Endothelial cell of umbilical vein (primary cell): Measurements from ENCODE around the gene STIMATE. TPM values are rescaled to one million over a fixed set of nuclear protein-coding genes. Genes with fewer than 3 reads are reported as not detected.
A peak's percentile ranks its signal among the peaks of the same experiment; 100 is the strongest.

ENCODE experiments used
- Bru-seq: library from RNA; stranded (reverse); fragments of 400-500 nt; gene quantifications from one replicate; lab custom pipeline; 2021; lab: Mats Ljungman, UMichigan
- BruChase-seq, 2 experiments: library from RNA; stranded (reverse); fragments of 400-500 nt; gene quantifications; one replicate each; lab custom pipeline; 2021; lab: Mats Ljungman, UMichigan
- BruUV-seq: library from RNA; stranded (reverse); fragments of 400-500 nt; replicated peaks from 2 replicates; lab custom pipeline; 2021; lab: Mats Ljungman, UMichigan
- CTCF ChIA-PET: fragments of 300-600, 350-600 bp; sonication (Branson Sonifier 250); formaldehyde crosslinking; loops from one replicate; lab custom pipeline; 2021; ENCODE audit warnings: antibody characterized with exemption, inconsistent platforms; lab: Charles Lee
- POLR2A ChIA-PET: fragments of 300-600, 350-600 bp; sonication (Branson Sonifier 250); formaldehyde crosslinking; loops from one replicate; lab custom pipeline; 2021; ENCODE audit warnings: antibody characterized with exemption, inconsistent platforms; lab: Charles Lee
- DNase-seq: peaks from one replicate; pipeline ENCODE4 v3.0.0-alpha.2; 2011; ENCODE audit warnings: low read depth, low spot score
- FAIRE-seq: peaks from 2 replicates; lab custom pipeline; 2011; peaks lifted over from hg19 to GRCh38; lab: Jason Lieb, UNC
- H2AFZ ChIP-seq: 2 replicates; pipeline ENCODE4 v1.6.0; 2012; ENCODE audit warnings: low read depth, low read length, control low read depth, inconsistent platforms
- H3K27ac ChIP-seq: 2 replicates; pipeline ENCODE4 v1.5.1; 2011; ENCODE audit warnings: low read depth, mild to moderate bottlenecking, control low read depth, low read length, moderate library complexity; ENCODE audit not compliant: insufficient read depth
- H3K27me3 ChIP-seq, 2 experiments: 2 replicates each; pipeline versions ENCODE4 v1.6.0 to v1.6.1; 2011; ENCODE audit warnings: low read length in 2 of 2, mixed read lengths in 1 of 2; ENCODE audit not compliant: control insufficient read depth in 2 of 2, insufficient read depth in 2 of 2
- H3K36me3 ChIP-seq, 2 experiments: 2 replicates in 1 of 2; 3 replicates in 1 of 2; pipeline ENCODE4 v1.5.1; 2011; ENCODE audit warnings: low read length in 2 of 2, mild to moderate bottlenecking in 1 of 2, moderate library complexity in 1 of 2; ENCODE audit not compliant: control insufficient read depth in 2 of 2, insufficient read depth in 2 of 2; ENCODE audit errors: extremely low read depth in 1 of 2
- H3K4me1 ChIP-seq: 3 replicates; pipeline ENCODE4 v1.5.1; 2011; ENCODE audit warnings: mild to moderate bottlenecking, low read length; ENCODE audit not compliant: control insufficient read depth, insufficient read depth; ENCODE audit errors: extremely low read depth
- H3K4me2 ChIP-seq: 2 replicates; pipeline ENCODE4 v1.6.1; 2011; ENCODE audit warnings: low read length, control low read depth, mixed read lengths; ENCODE audit not compliant: insufficient read depth
- H3K4me3 ChIP-seq, 3 experiments: fragments of 200-600 bp in 1 of 3; sonication (generic), shearing (Covaris generic) in 1 of 3; replicated peaks in 1 of 3; 2 replicates each; pipeline ENCODE4 v1.5.1; 2011 to 2016; ENCODE audit warnings: control low read depth in 3 of 3, low read length in 3 of 3, mild to moderate bottlenecking in 2 of 3, inconsistent platforms in 1 of 3, low read depth in 1 of 3, moderate library complexity in 1 of 3; ENCODE audit not compliant: insufficient read depth in 1 of 3
- H3K79me2 ChIP-seq: 2 replicates; pipeline ENCODE4 v1.6.0; 2012; ENCODE audit warnings: low read length, inconsistent platforms; ENCODE audit not compliant: control insufficient read depth, insufficient read depth
- H3K9ac ChIP-seq: replicated peaks from 2 replicates; pipeline ENCODE3; 2011; ENCODE audit warnings: low read length, control low read depth; ENCODE audit not compliant: insufficient read depth; ENCODE audit errors: extremely low read depth
- H3K9me1 ChIP-seq: replicated peaks from 3 replicates; pipeline ENCODE4 v1.6.0; 2011; ENCODE audit warnings: mild to moderate bottlenecking, low read length; ENCODE audit not compliant: control insufficient read depth, insufficient read depth; ENCODE audit errors: extremely low read depth
- H3K9me3 ChIP-seq: replicated peaks from 2 replicates; pipeline ENCODE4 v1.5.1; 2012; ENCODE audit warnings: low read length, inconsistent platforms; ENCODE audit not compliant: control insufficient read depth, insufficient read depth
- H4K20me1 ChIP-seq: replicated peaks from 2 replicates; pipeline ENCODE3; 2011; ENCODE audit warnings: mild to moderate bottlenecking, low read length; ENCODE audit not compliant: control insufficient read depth, insufficient read depth; ENCODE audit errors: extremely low read depth
- JUN ChIP-seq: IDR thresholded peaks from 2 replicates; pipeline ENCODE4 v1.6.1; 2011; ENCODE audit warnings: borderline replicate concordance, low read depth; ENCODE audit not compliant: insufficient read length, insufficient read depth
- POLR2A ChIP-seq: IDR thresholded peaks from 2 replicates; pipeline ENCODE4 v1.6.1; 2012; ENCODE audit warnings: low read depth, mild to moderate bottlenecking, control low read depth, low read length
- POLR2AphosphoS5 ChIP-seq: IDR thresholded peaks from 2 replicates; pipeline ENCODE4 v1.6.1; 2012; ENCODE audit warnings: low read depth, mild to moderate bottlenecking, control low read depth, low read length, moderate library complexity; ENCODE audit not compliant: insufficient read depth
- dilution Hi-C: fragments of 300-500 bp; cut with MboI; formaldehyde crosslinking; loops from one replicate; pipeline ENCODE4 v1.15.0; 2019; ENCODE audit warnings: low sequenced_read_pairs; ENCODE audit not compliant: extremely low pct_ligation_motif_present
- intact Hi-C: fragments of 100-400 bp; cut with micrococcal nuclease; formaldehyde crosslinking; loops from one replicate; pipeline ENCODE4 v1.10.0; 2022
- long read RNA-seq: library from polyadenylated mRNA; stranded (forward); transcript quantifications from one replicate; pipeline ENCODE4 v2.0.0, GENCODE V29; 2021
- polyA minus RNA-seq, 3 experiments: library from RNA; depleted of rRNA, polyadenylated mRNA; stranded (reverse); fragments of >200 nt; gene quantifications; 1 replicate in 1 of 3; 2 replicates in 2 of 3; pipeline ENCODE4 v1.2.3, GENCODE V29; 2011
- polyA plus RNA-seq, 4 experiments: library from polyadenylated mRNA; depleted of rRNA in 3 of 4; stranded (reverse) in 3 of 4; unstranded in 1 of 4; fragments of >200 nt; gene quantifications; 2 replicates each; pipeline versions ENCODE4 v1.2.1 to v1.2.3, GENCODE V29; 2011 to 2012; ENCODE audit warnings: missing spikeins in 1 of 4
- total RNA-seq: library from RNA; stranded (reverse); gene quantifications from 2 replicates; pipeline ENCODE4 v1.2.3, GENCODE V29; 2021

STIMATE gene
- 18.2 and 19.6 TPM in 2 replicates for total RNA-seq
- polyA plus RNA-seq: 24.0 and 25.9 TPM in 2 replicates
- polyA plus RNA-seq (2011; cell fraction: cytosol; rRNA removed): 16.1 and 18.1 TPM in 2 replicates
- polyA plus RNA-seq (2011; cell fraction: nucleus; rRNA removed): 24.3 and 45.2 TPM in 2 replicates
- 11.7 and 12.7 TPM in 2 replicates for polyA plus RNA-seq (2012)
- polyA minus RNA-seq: 13.3 and 13.8 TPM in 2 replicates
- polyA minus RNA-seq (2011; cell fraction: cytosol; rRNA and poly(A)+ RNA removed): 6.3 TPM
- 13.5 and 15.5 TPM in 2 replicates for polyA minus RNA-seq (2011; cell fraction: nucleus; rRNA and poly(A)+ RNA removed)
- percentile 50 among the genes with signal in this experiment for Bru-seq, nascent RNA
- BruChase-seq, experiment 1, labeled RNA remaining after a 6-hour chase: percentile 96 among the genes with signal in this experiment
- percentile 85 among the genes with signal in this experiment for BruChase-seq, experiment 2, labeled RNA remaining after a 2-hour chase
- long read RNA-seq, full-length matches to known transcripts: 45 of 60 reads
- long read RNA-seq, partial matches to known transcripts: 1 of 60 reads
- long read RNA-seq, other reads (novel, unspliced or antisense): 14 of 60 reads

DNA sequence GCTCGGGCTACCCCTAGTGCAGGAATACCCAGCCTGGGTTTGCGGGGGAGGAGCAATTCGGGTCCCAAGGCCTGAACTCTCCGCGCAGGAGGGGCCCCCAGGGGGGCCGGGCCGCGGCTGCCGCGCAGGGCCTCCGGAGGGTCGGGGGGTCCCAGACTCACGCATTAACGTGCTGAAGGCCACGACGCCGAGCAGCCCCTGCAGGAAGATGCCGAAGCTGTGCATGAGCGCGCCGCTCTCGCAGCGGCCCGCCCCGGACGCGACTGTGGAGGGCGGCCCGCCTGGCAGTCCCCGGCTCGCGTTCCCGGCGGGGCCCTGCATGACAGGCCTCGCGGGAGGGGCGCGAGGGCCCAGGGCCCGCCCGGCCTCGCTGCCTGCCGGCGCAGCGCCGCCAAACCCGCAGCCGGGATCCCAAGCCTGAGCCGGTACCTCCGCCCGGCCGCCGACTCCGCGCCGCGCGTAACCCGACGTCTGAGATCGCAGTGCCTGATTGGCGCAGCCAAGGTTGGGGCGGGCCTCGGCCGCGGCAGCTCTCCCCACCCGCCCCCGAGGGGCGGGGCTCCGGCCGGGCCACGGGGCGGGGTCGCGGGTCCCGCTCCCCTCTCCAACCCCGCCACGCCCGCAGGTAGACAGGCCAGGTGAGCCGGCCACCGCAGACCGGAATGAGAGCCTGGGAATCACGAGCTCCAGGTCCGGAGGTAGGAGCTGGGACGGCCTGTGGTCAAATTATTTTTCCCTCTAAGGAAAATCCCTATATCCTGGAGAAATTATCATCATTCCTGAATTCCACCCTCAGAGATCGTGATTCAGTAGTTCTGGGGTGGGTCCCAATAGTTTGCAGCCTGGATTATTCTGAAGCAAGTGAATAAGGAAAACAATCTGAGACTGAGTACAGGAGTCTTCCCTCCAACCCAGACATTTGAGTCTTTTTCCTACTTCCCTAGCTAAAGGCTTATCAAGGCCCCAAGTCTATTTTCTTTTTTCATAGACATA, at the start of gene STIMATE:
Gene STIMATE, minus strand, starts transcription at position 419 of the 993 bp plus-strand sequence. Its CDS starts 98 bp downstream, at position 321.
- CTCF ChIA-PET: interaction anchor here (0.7 to 1.5 kb wide), 4 partner anchors 10 to 38 kb away, joined by 3 to 4 read pairs (median 3); no protein-coding TSS in a partner anchor
- peak; percentile 87 for TF ChIP-seq POLR2AphosphoS5
- TF ChIP-seq JUN: no peak
- TF ChIP-seq POLR2A: peak; percentile 72
- H3K9me3 ChIP-seq: no peaks in the 10 kb centered on the region
- H3K4me1 ChIP-seq: peaks cover 8% of the 10 kb centered on the region
- H3K36me3 ChIP-seq: no peaks in the 10 kb centered on the region
- H3K79me2 ChIP-seq: peaks cover 2% of the 10 kb centered on the region
- H2AFZ ChIP-seq: peak within 1 kb of the TSS; percentile 92
- H3K4me2 ChIP-seq: peak within 1 kb of the TSS; percentile 97
- intact Hi-C loops: no loop called here
- DNase-seq (peak; percentile 84), FAIRE-seq (peak; percentile 87)
- dilution Hi-C loops: no loop called here
- no peaks in the 10 kb centered on the region for H3K9me1 ChIP-seq
- POLR2A ChIA-PET: no interaction called here
- peak within 1 kb of the TSS; percentile 32 for H3K27ac ChIP-seq
- peak within 1 kb of the TSS; percentile 73 to 89 (median 82) for H3K4me3 ChIP-seq
- no peaks in the 10 kb centered on the region for H4K20me1 ChIP-seq
- H3K9ac ChIP-seq: peak within 1 kb of the TSS; percentile 50
- H3K27me3 ChIP-seq: no peaks in the 10 kb centered on the region
- BruUV-seq: no TSS peak
